ENCODE results near the gene TMPO. TPM values are rescaled to one million over a fixed set of nuclear protein-coding genes. Genes with fewer than 3 reads are reported as not detected.

Gene TMPO
- total and polyA plus RNA-seq, 2 of the 4 experiments (the other 2 are of a cell fraction) = 30.0 to 62.0 TPM

DNA sequence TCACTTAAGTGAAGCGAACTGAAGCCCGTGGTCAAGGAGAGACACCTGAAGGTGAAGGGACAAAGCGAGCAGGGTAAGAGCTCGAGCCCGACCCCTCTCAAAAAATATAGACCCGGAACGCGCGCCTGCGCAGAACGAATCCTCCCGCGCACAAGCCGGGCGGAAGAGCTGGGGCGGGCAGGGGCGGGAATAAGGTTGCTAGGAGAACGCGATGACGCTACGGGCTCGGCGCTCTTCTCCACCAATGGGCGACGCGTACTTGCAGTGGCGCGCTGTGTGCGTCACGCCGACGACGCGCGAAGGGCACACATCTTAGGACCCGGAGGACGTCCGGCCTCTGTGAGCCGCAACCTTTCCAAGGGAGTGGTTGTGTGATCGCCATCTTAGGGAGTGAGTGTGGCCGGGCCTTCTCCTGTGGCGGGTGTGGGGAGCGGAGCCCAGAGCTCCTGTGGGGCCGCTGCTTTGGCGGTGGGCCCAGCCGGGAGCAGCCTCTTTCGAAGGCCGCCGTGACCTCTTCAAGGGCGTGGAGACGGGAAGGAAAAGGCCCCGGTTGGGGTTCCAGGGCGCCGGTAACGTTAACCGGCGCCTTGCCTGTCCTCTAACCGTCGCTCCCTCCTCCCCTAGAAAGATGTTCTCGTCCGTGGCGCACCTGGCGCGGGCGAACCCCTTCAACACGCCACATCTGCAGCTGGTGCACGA lies 78.1 kb downstream of the TMPO start, which contains the start of gene SLC25A3 (continued):
- TF ChIP-seq CEBPB (IDR thresholded peaks at IDR 0.05; ENCODE audit: low read depth, low read length) (peak; percentile 6; the same call in 1 of the 2 replicates), RCOR1 (IDR thresholded peaks at IDR 0.05; ENCODE audit: insufficient replicate concordance, low read length) (no peak), CHD1 (IDR thresholded peaks at IDR 0.05; ENCODE audit: low read depth, low read length) (peak; percentile 61; the same call in 1 of the 2 replicates)
